K562 (cell line): Measurements from ENCODE around the gene SCAF11. TPM values are rescaled to one million over a fixed set of nuclear protein-coding genes. Genes with fewer than 3 reads are reported as not detected.

Source experiments
- CBFB ChIP-seq: sonication (generic); formaldehyde crosslinking; IDR thresholded peaks from 2 replicates; pipeline ENCODE4 v1.4.0; 2020; ENCODE audit warnings: mild to moderate bottlenecking, missing genetic modification reagents
- HNRNPH1 ChIP-seq: fragments of 200-400 bp; formaldehyde crosslinking; optimal IDR thresholded peaks from 2 replicates; pipeline ENCODE3; 2017; ENCODE audit warnings: low read depth, mild to moderate bottlenecking, low read length, moderate library complexity
- IRF2 ChIP-seq: sonication (generic); formaldehyde crosslinking; IDR thresholded peaks from 2 replicates; pipeline ENCODE4 v1.8.1; 2022; ENCODE audit warnings: mild to moderate bottlenecking, missing genetic modification reagents
- KDM5B ChIP-seq: fragments of 200-600 bp; sonication (generic); IDR thresholded peaks from 2 replicates; pipeline ENCODE4 v1.6.1; 2012; ENCODE audit warnings: low read depth, mild to moderate bottlenecking, moderate library complexity, low read length, control low read depth, inconsistent platforms; ENCODE audit not compliant: insufficient replicate concordance
- MAFG ChIP-seq: fragments of 450-650 bp; conservative IDR thresholded peaks from 2 replicates; pipeline ENCODE4 v1.6.1; 2016; ENCODE audit warnings: missing genetic modification characterization, missing compliant biosample characterization
- MIER1 ChIP-seq: fragments of 450-650 bp; IDR thresholded peaks from 2 replicates; pipeline ENCODE4 v1.6.1; 2016; ENCODE audit warnings: antibody characterized with exemption, mild to moderate bottlenecking, low read depth
- MNT ChIP-seq, 2 experiments: fragments of 450-650 bp; conservative IDR thresholded peaks; 2 replicates each; pipeline ENCODE4 v1.6.1; 2017; ENCODE audit warnings: mild to moderate bottlenecking in 2 of 2, moderate library complexity in 2 of 2
- MXD1 ChIP-seq: fragments of 250-450 bp; sonication (Bioruptor Pico); IDR thresholded peaks from 2 replicates; pipeline ENCODE4 v1.8.0; 2021; ENCODE audit warnings: borderline replicate concordance, mild to moderate bottlenecking, moderate library complexity; ENCODE audit not compliant: poor library complexity, severe bottlenecking
- NFIC ChIP-seq: fragments of 450-650 bp; IDR thresholded peaks from 2 replicates; pipeline ENCODE4 v1.6.1; 2017; ENCODE audit warnings: mild to moderate bottlenecking, inconsistent platforms
- PPARD ChIP-seq: fragments of 250-450 bp; sonication (Bioruptor Pico); IDR thresholded peaks from 2 replicates; pipeline ENCODE4 v1.8.0; 2022; ENCODE audit warnings: inconsistent platforms, mild to moderate bottlenecking, moderate library complexity
- SFPQ ChIP-seq: fragments of 200-400 bp; formaldehyde crosslinking; IDR thresholded peaks from 2 replicates; pipeline ENCODE4 v1.6.1; 2017; ENCODE audit warnings: mild to moderate bottlenecking, low read depth, low read length, moderate library complexity
- SMAD4 ChIP-seq: fragments of 250-450 bp; sonication (Bioruptor Pico); conservative IDR thresholded peaks from 2 replicates; pipeline ENCODE4 v1.8.0; 2021; ENCODE audit warnings: inconsistent platforms, mild to moderate bottlenecking, moderate library complexity
- SMARCC2 ChIP-seq: fragments of 450-650 bp; IDR thresholded peaks from 2 replicates; pipeline ENCODE4 v1.6.1; 2017; ENCODE audit warnings: antibody characterized with exemption, moderate library complexity, mild to moderate bottlenecking, low read depth
- SRSF1 ChIP-seq: fragments of 200-400 bp; formaldehyde crosslinking; IDR thresholded peaks from 2 replicates; pipeline ENCODE4 v1.6.1; 2017; ENCODE audit warnings: mild to moderate bottlenecking, low read depth, low read length, moderate library complexity
- ZFP30 ChIP-seq: fragments of 250-450 bp; sonication (Bioruptor Pico); IDR thresholded peaks from 2 replicates; pipeline ENCODE4 v1.8.0; 2022; ENCODE audit warnings: moderate library complexity, mild to moderate bottlenecking, inconsistent platforms, borderline replicate concordance
- ZNF12 ChIP-seq: sonication (generic); formaldehyde crosslinking; IDR thresholded peaks from 2 replicates; pipeline ENCODE4 v1.4.0; 2020; ENCODE audit warnings: mild to moderate bottlenecking, missing genetic modification reagents
- ZNF3 ChIP-seq: fragments of 250-450 bp; sonication (Bioruptor Pico); IDR thresholded peaks from 2 replicates; pipeline ENCODE4 v1.5.0; 2021; ENCODE audit warnings: mild to moderate bottlenecking, moderate library complexity
- ZSCAN29 ChIP-seq: fragments of 450-650 bp; IDR thresholded peaks from 2 replicates; pipeline ENCODE4 v1.6.1; 2017
- polyA plus RNA-seq, 8 experiments: library from polyadenylated mRNA; depleted of rRNA in 4 of 8; stranded (reverse) in 5 of 8; unstranded in 3 of 8; fragments of >200 nt; fragmentation: Nextera tagmentation in 2 of 8; fragmentation: Illumina TruSeq in 1 of 8; extraction: Ambion mirVana in 2 of 8; extraction: Trizol in 1 of 8; gene quantifications; 2 replicates each; pipeline versions ENCODE4 v1.2.1 to v1.2.3, GENCODE V29; 2011 to 2014; ENCODE audit warnings: inconsistent platforms in 1 of 8, missing spikeins in 1 of 8
- total RNA-seq, 7 experiments: library from RNA; depleted of rRNA in 6 of 7; stranded (reverse); fragments of >200 nt in 6 of 7; fragmentation: Illumina TruSeq in 2 of 7; extraction: Trizol in 2 of 7; gene quantifications; 2 replicates each; pipeline versions ENCODE4 v1.2.1 to v1.2.3, GENCODE V29; 2011 to 2021; ENCODE audit warnings: low replicate concordance in 1 of 7
- TF ChIP-seq, protein P1 (sequence below): fragments of 250-450 bp; sonication (Bioruptor Pico); IDR thresholded peaks from 2 replicates; pipeline ENCODE4 v1.4.0; 2020; ENCODE audit warnings: borderline replicate concordance
- TF ChIP-seq, protein P2 (sequence below): fragments of 250-450 bp; sonication (Bioruptor Pico); IDR thresholded peaks from 2 replicates; pipeline ENCODE4 v1.5.0; 2022; ENCODE audit warnings: mild to moderate bottlenecking

SCAF11 gene
- total and polyA plus RNA-seq, 9 of the 15 experiments (the other 6 are each of a cell fraction or from before 2014, with no cell fraction given) = 30.4 to 119 (median 80.0) TPM

- no peak for TF ChIP-seq ZFP30 (CRISPR knock-in tag)
- no peak for TF ChIP-seq MXD1 (CRISPR knock-in tag)
- no peak for TF ChIP-seq HNRNPH1
- no peak for TF ChIP-seq ZNF3
- no peak for TF ChIP-seq MAFG (tag)
- TF ChIP-seq IRF2 (CRISPR knock-in tag) = no peak
- peak; percentile 62 for TF ChIP-seq NFIC
- TF ChIP-seq SMARCC2 = no peak
- TF ChIP-seq ZSCAN29 = no peak
- TF ChIP-seq, protein P1, sequence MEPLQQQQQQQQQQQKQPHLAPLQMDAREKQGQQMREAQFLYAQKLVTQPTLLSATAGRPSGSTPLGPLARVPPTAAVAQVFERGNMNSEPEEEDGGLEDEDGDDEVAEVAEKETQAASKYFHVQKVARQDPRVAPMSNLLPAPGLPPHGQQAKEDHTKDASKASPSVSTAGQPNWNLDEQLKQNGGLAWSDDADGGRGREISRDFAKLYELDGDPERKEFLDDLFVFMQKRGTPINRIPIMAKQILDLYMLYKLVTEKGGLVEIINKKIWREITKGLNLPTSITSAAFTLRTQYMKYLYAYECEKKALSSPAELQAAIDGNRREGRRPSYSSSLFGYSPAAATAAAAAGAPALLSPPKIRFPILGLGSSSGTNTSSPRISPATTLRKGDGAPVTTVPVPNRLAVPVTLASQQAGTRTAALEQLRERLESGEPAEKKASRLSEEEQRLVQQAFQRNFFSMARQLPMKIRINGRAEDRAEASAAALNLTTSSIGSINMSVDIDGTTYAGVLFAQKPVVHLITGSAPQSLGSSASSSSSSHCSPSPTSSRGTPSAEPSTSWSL = no peak
- TF ChIP-seq SMAD4 (CRISPR knock-in tag) = peak; percentile 90
- TF ChIP-seq ZNF12 = no peak
- no peak for TF ChIP-seq PPARD (CRISPR knock-in tag)
- TF ChIP-seq KDM5B = peak; percentile 58
- TF ChIP-seq SRSF1 = no peak
- no peak for TF ChIP-seq MIER1
- peak; percentile 97 for TF ChIP-seq MNT (conservative IDR thresholded peaks at IDR 0.05)
- TF ChIP-seq, protein P2, sequence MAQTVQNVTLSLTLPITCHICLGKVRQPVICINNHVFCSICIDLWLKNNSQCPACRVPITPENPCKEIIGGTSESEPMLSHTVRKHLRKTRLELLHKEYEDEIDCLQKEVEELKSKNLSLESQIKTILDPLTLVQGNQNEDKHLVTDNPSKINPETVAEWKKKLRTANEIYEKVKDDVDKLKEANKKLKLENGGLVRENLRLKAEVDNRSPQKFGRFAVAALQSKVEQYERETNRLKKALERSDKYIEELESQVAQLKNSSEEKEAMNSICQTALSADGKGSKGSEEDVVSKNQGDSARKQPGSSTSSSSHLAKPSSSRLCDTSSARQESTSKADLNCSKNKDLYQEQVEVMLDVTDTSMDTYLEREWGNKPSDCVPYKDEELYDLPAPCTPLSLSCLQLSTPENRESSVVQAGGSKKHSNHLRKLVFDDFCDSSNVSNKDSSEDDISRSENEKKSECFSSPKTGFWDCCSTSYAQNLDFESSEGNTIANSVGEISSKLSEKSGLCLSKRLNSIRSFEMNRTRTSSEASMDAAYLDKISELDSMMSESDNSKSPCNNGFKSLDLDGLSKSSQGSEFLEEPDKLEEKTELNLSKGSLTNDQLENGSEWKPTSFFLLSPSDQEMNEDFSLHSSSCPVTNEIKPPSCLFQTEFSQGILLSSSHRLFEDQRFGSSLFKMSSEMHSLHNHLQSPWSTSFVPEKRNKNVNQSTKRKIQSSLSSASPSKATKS = no peak
- TF ChIP-seq SFPQ = no peak
- TF ChIP-seq CBFB (CRISPR knock-in tag) = no peak
These were observed at the start of gene SCAF11 (continued) for GRCh38 chr12:45990468-45991283.
